T-helper 1 cell treated with Interleukin-12 subunit alpha and Interleukin-12 subunit beta and Interleukin-4 antibody, amounts not matched to agents 30 μg/mL and 1 μg/mL, for 36 hours (primary cell): Measurements from ENCODE around the gene MDM2.

Source experiments
- H3K27ac Mint-ChIP-seq: one replicate; pipeline ENCODE4 v1.8.0; 2021; ENCODE audit warnings: mild to moderate bottlenecking, mixed read lengths
- H3K27me3 Mint-ChIP-seq: one replicate; pipeline ENCODE4 v1.8.0; 2021; ENCODE audit warnings: low read depth, mixed read lengths
- H3K36me3 Mint-ChIP-seq: one replicate; pipeline ENCODE4 v1.8.0; 2021; ENCODE audit warnings: low read depth, mixed read lengths
- H3K4me1 Mint-ChIP-seq: one replicate; pipeline ENCODE4 v1.8.0; 2021; ENCODE audit warnings: low read depth, mixed read lengths
- H3K4me3 Mint-ChIP-seq: one replicate; pipeline ENCODE4 v1.8.0; 2021; ENCODE audit warnings: mild to moderate bottlenecking, moderate library complexity, mixed read lengths
- H3K9me3 Mint-ChIP-seq: one replicate; pipeline ENCODE4 v1.8.0; 2021; ENCODE audit warnings: mixed read lengths

The MDM2 gene

DNA sequence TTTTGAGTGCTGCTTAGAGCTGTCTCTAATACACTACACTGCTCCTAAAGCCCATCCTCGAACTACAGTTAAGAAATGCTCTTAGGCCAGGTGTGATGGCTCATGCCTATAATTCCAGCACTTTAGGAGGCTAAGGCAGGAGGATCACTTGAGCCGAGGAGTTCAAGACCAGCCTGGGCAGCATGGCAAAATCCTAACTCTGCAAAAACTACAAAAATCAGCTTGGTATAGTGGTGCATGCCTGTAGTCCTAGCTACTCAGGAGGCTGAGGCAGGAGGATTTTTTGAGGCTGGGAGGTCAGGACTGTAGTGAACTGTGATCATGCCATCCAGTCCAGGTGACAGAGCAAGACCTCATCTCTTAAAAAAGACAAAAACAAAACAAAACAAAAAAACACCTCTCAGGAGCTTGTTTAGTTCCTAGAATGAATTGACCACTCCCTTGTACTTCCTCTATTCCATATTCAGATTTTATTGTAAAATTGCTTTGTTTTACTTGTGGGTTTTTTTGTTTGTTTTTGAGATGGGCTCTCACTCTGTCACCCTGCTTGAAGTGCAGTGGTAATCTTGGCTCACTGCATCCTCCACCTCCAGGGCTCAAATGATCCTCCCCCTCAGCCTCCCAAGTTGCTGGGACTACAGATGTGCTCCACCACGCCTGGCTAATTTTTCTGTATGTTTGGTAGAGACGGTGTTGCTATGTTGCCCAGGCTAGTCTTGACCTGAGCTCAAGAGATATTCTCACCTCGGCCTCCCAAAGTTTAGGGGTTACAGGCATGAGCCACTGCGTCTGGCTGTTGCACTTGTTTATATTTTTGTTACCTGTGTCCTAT is 13.6 kb downstream of the MDM2 start:
- H3K4me3 Mint-ChIP-seq = peak overlapping the region; percentile 45
- no peaks in the 10 kb centered on the region for H3K27me3 Mint-ChIP-seq
- peaks cover 53% of the 10 kb centered on the region for H3K36me3 Mint-ChIP-seq
- peaks cover 39% of the 10 kb centered on the region for H3K4me1 Mint-ChIP-seq
- H3K9me3 Mint-ChIP-seq = no peaks in the 10 kb centered on the region
- peak overlapping the region; percentile 52 for H3K27ac Mint-ChIP-seq

DNA sequence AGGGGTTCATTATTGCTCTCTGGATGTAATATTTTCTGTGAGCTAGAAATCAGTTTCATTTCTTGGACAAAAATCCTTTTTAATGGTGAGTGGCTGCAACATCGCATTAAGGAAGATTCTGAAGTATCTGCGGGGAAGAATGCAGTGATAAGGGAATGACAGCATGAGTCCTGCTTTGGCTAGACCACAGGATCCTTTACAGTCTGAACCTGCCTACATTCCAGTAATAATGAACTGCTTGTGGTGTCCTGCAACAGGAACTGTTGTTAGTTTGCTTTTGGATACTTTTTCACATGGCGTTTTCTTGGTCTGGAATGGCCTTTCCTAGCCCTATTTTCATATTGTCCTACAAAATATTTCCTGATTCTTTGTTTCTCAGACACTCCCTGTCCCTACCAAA is 15.7 kb downstream of the MDM2 start:
- Mint-ChIP-seq H3K36me3 (peaks cover 58% of the 10 kb centered on the region), H3K27ac (peak overlapping the region; percentile 36), H3K4me1 (peaks cover 35% of the 10 kb centered on the region), H3K9me3 (no peaks in the 10 kb centered on the region), H3K27me3 (no peaks in the 10 kb centered on the region), H3K4me3 (no peak overlapping the region)

- Mint-ChIP-seq H3K4me3 (no peak overlapping the region), H3K27ac (peak overlapping the region; percentile 20), H3K27me3 (no peaks in the 10 kb centered on the region), H3K9me3 (no peaks in the 10 kb centered on the region), H3K36me3 (peaks cover 58% of the 10 kb centered on the region), H3K4me1 (peaks cover 34% of the 10 kb centered on the region)
Measured at GRCh38 chr12:68824131-68824530, 16.2 kb downstream of the MDM2 start.

DNA sequence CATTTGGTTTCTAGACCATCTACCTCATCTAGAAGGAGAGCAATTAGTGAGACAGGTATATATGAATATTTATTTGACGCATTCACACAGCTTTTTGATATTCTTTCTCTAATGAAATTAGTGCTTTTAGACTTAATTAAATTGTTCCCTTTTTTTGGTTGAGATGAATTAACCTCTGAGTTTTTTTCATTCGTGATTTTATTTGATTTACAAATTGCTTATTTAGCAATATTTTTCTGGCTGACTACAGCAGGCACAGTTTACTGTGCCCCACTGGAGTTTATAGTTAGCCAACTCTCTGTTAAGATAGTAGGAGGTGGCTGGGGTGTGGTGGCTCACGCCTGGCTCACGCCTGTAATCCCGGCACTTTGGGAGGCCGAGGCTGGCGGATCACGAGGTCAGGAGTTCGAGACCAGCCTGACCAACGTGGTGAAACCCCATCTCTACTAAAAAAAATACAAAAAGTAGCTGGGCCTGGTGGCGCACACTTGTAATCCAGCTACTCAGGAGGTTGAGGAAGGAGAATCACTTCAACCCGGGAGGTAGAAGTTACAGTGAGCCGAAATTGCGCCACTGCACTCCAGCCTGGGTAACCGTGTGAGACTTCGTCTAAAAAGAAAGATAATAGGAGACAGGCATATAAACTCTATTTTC is 16.7 kb downstream of the MDM2 start:
- H3K27me3 Mint-ChIP-seq = no peaks in the 10 kb centered on the region
- H3K27ac Mint-ChIP-seq = no peak overlapping the region
- peaks cover 56% of the 10 kb centered on the region for H3K36me3 Mint-ChIP-seq
- H3K4me3 Mint-ChIP-seq = no peak overlapping the region
- H3K4me1 Mint-ChIP-seq = peaks cover 32% of the 10 kb centered on the region
- H3K9me3 Mint-ChIP-seq = no peaks in the 10 kb centered on the region

DNA sequence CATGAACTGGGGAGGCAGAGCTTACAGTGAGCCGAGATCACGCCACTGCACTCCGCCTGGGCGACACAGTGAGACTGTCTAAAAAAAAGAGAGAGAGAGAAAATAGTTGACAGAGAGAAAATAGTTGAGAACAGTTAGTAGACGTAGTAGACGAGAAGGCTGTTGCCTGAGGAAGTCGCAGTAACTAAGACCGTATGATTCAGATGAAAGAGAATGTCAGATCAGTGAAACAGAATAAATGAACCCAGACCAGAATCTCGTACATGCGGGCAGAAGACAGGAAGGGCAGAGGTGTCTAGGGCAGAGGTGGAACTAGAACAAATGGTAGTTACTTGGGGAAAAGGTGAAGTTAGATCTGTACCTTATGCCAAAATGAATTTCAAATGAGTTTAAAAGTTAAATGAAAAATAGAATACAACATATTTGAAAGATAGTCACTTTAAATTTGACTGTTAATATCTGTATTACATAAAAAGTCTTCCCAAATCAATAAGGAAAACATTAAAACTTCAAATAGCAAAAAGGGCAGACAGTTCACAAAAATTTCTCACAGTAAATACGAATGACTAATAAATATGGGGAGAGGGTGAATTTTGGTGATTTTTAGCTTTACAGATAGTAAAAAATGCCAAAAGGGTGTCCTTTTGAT is 17.7 kb downstream of the MDM2 start:
- H3K36me3 Mint-ChIP-seq = peaks cover 52% of the 10 kb centered on the region

DNA sequence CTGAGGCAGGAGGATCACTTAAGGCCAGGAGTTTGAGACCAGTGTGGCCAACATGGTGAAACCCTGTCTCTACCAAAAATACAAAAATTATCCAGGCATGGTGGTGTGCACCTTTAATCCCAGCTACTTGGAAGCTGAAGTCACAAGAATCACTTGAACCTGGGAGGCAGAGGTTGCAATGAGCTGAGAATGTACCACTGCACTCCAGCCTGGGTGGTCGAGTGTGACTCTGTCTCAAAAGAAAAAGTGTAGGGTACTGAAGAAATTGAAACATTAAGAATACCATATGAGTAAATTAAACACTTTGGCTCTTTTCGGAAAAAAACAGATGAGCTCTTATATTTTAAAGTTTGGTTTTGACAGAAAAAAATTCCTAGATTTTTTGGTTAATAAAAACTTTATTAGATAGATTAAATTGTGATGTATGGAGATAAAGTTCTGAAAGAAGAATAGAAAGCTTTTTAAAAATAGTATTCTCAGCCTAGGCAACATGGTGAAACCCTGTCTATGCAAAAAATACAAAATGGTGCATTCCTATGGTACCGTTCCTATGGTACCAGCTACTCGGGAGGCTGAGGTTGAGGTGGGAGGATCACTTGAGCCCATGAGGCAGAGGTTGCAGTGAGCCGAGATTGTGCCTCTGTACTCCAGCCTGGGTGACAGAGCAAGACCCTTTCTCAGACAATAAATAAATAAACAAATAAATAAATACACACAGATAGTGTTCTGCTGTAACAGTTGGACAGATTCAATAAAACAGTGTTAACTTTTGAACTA is 20.1 kb downstream of the MDM2 start:
- no peaks in the 10 kb centered on the region for H3K9me3 Mint-ChIP-seq
- H3K4me1 Mint-ChIP-seq = peaks cover 21% of the 10 kb centered on the region
- no peak overlapping the region for H3K4me3 Mint-ChIP-seq
- H3K36me3 Mint-ChIP-seq = peaks cover 54% of the 10 kb centered on the region
- no peak overlapping the region for H3K27ac Mint-ChIP-seq
- no peaks in the 10 kb centered on the region for H3K27me3 Mint-ChIP-seq

More for the DNA sequence above, 17.7 kb downstream of the MDM2 start:
- Mint-ChIP-seq H3K27me3 (no peaks in the 10 kb centered on the region), H3K9me3 (no peaks in the 10 kb centered on the region), H3K4me1 (peaks cover 30% of the 10 kb centered on the region), H3K27ac (peak overlapping the region; percentile 9), H3K4me3 (no peak overlapping the region)

GRCh38 chr12:68828672-68829068 is 20.7 kb downstream of the MDM2 start:
- Mint-ChIP-seq H3K27ac (no peak overlapping the region), H3K36me3 (peaks cover 49% of the 10 kb centered on the region), H3K4me1 (peaks cover 15% of the 10 kb centered on the region), H3K27me3 (no peaks in the 10 kb centered on the region), H3K9me3 (no peaks in the 10 kb centered on the region), H3K4me3 (no peak overlapping the region)

GRCh38 chr12:68831272-68831671 is 23.3 kb downstream of the MDM2 start:
- H3K4me1 Mint-ChIP-seq = peaks cover 18% of the 10 kb centered on the region
- no peaks in the 10 kb centered on the region for H3K27me3 Mint-ChIP-seq
- peaks cover 45% of the 10 kb centered on the region for H3K36me3 Mint-ChIP-seq
- no peak overlapping the region for H3K27ac Mint-ChIP-seq
- H3K4me3 Mint-ChIP-seq = no peak overlapping the region
- no peaks in the 10 kb centered on the region for H3K9me3 Mint-ChIP-seq

DNA sequence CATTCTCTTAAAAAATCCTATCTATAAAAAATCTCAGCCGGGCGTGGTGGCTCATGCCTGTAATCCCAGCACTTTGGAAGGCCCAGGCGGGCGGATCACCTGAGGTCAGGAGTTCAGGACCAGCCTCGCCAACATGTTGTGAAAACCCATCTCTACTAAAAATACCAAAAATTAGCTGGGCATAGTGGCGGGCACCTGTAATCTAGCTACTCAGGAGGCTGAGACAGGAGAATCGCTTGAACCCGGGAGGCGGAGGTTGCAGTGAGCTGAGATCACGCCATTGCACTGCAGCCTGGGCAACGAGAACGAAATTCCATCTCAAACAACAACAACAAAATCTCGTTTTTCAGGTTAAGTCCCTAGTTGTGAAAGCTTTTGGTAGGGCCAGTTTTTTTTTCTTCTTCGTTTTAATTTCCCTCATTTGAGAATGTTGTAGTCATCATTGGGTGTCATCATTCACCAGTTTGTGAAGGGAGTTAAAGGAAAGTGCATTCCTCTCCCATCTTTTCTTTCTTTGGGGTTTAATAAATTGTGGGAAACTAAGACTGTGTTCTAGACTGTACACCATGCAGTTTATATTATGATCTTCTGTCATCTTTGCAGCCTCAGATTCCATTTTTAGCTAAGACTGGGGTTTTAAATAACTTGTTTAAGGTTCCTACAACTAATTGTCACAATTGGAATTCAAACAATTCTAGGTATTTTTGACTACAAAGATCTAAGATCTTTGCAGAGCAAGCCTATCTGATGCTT is 23.9 kb downstream of the MDM2 start:
- Mint-ChIP-seq H3K4me1 (peaks cover 21% of the 10 kb centered on the region), H3K36me3 (peaks cover 46% of the 10 kb centered on the region), H3K27ac (no peak overlapping the region), H3K27me3 (no peaks in the 10 kb centered on the region), H3K4me3 (no peak overlapping the region), H3K9me3 (no peaks in the 10 kb centered on the region)

GRCh38 chr12:68832504-68832867 is 24.5 kb downstream of the MDM2 start:
- Mint-ChIP-seq H3K27me3 (no peaks in the 10 kb centered on the region), H3K4me1 (peaks cover 19% of the 10 kb centered on the region), H3K4me3 (no peak overlapping the region), H3K36me3 (peaks cover 43% of the 10 kb centered on the region), H3K27ac (no peak overlapping the region), H3K9me3 (no peaks in the 10 kb centered on the region)

DNA sequence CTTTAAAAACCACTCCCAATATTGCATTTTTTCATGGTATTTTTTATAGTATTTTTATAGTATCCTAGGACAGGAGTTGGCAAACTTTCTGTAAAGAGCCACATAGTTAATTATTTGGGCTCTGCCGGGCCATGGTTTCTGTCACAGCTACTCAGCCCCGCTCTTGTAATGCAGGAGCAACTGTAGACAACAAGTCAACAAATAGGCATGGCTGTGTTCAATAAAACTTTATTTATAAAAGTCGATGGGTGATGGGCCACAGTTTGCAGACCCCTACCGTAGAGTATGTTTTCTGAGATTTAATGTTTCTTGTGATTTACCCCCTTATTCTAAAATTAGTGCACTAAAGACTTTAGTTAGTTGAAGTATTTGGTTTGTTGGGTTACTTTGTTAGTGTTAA is 25.5 kb downstream of the MDM2 start:
- no peaks in the 10 kb centered on the region for H3K9me3 Mint-ChIP-seq
- no peaks in the 10 kb centered on the region for H3K27me3 Mint-ChIP-seq
- no peak overlapping the region for H3K27ac Mint-ChIP-seq
- H3K4me3 Mint-ChIP-seq = no peak overlapping the region
- peaks cover 20% of the 10 kb centered on the region for H3K4me1 Mint-ChIP-seq
- peaks cover 45% of the 10 kb centered on the region for H3K36me3 Mint-ChIP-seq

- H3K27me3 Mint-ChIP-seq = no peaks in the 10 kb centered on the region
- peaks cover 19% of the 10 kb centered on the region for H3K4me1 Mint-ChIP-seq
- no peak overlapping the region for H3K27ac Mint-ChIP-seq
- H3K4me3 Mint-ChIP-seq = no peak overlapping the region
- no peaks in the 10 kb centered on the region for H3K9me3 Mint-ChIP-seq
- peaks cover 42% of the 10 kb centered on the region for H3K36me3 Mint-ChIP-seq
Measured at GRCh38 chr12:68835333-68835908, 27.4 kb downstream of the MDM2 start.

DNA sequence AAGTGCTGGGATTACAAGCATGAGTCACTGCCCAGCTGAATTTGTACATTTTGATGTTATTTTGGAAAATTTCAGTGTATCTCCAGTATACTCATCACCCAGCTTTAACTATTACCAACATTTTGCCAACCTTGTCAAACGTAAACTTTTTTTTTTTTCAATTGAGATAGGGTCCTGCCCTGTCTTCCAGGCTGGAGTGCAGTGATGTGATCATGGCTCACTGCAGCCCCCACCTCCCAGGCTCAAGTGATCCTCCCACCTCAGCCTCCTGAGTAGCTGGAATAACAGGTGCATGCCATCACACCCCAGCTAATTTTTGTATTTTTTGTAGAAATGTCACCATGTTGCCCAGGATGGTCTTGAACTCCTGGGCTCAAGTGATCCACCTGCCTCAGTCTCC is 29.2 kb downstream of the MDM2 start:
- Mint-ChIP-seq H3K27ac (no peak overlapping the region), H3K36me3 (peaks cover 47% of the 10 kb centered on the region), H3K27me3 (no peaks in the 10 kb centered on the region), H3K4me3 (no peak overlapping the region), H3K4me1 (peaks cover 19% of the 10 kb centered on the region), H3K9me3 (no peaks in the 10 kb centered on the region)
